SK-N-SH treated with all-trans-retinoic acid at 6 μM for 48 hours (cell line): ENCODE results near the gene SLC49A3.

Source experiments
- ATAC-seq: fragments of 200-7000 bp; cut with Tn5 transposase; 3 replicates; pipeline ENCODE4 v1.9.1; 2020; ENCODE audit warnings: mild to moderate bottlenecking, moderate library complexity
- ARNTL ChIP-seq: fragments of 450-650 bp; formaldehyde crosslinking; IDR thresholded peaks from 2 replicates; pipeline ENCODE4 v1.5.0; 2020; ENCODE audit warnings: low read depth, mild to moderate bottlenecking, moderate library complexity, borderline replicate concordance
- BACH2 ChIP-seq: fragments of 250-450 bp; sonication (Bioruptor Pico); IDR thresholded peaks from 2 replicates; pipeline ENCODE4 v1.9.0; 2021; ENCODE audit warnings: mild to moderate bottlenecking, borderline replicate concordance
- CSDC2 ChIP-seq: fragments of 250-450 bp; sonication (Bioruptor Pico); IDR thresholded peaks from 2 replicates; pipeline ENCODE4 v1.5.0; 2020; ENCODE audit warnings: mild to moderate bottlenecking, moderate library complexity
- ESRRG ChIP-seq: fragments of 250-450 bp; sonication (Bioruptor Pico); IDR thresholded peaks from 2 replicates; pipeline ENCODE4 v1.6.1; 2021; ENCODE audit warnings: mild to moderate bottlenecking
- GLIS3 ChIP-seq: fragments of 250-450 bp; sonication (Bioruptor Pico); IDR thresholded peaks from 2 replicates; pipeline ENCODE4 v1.5.0; 2020; ENCODE audit warnings: mild to moderate bottlenecking, moderate library complexity
- ISL1 ChIP-seq: fragments of 250-450 bp; sonication (Bioruptor Pico); IDR thresholded peaks from 2 replicates; pipeline ENCODE4 v2.1.2; 2022; ENCODE audit warnings: mild to moderate bottlenecking, moderate library complexity
- OSR1 ChIP-seq: fragments of 250-450 bp; sonication (Bioruptor Pico); IDR thresholded peaks from 2 replicates; pipeline ENCODE4 v1.8.0; 2022; ENCODE audit warnings: moderate library complexity, mild to moderate bottlenecking, inconsistent platforms
- PPARA ChIP-seq: fragments of 250-450 bp; sonication (Bioruptor Pico); IDR thresholded peaks from 2 replicates; pipeline ENCODE4 v1.5.0; 2020; ENCODE audit warnings: mild to moderate bottlenecking, borderline replicate concordance
- RARB ChIP-seq: fragments of 250-450 bp; sonication (Bioruptor Pico); IDR thresholded peaks from 2 replicates; pipeline ENCODE4 v1.8.0; 2021; ENCODE audit warnings: mild to moderate bottlenecking, moderate library complexity
- TCF4 ChIP-seq: fragments of 250-450 bp; sonication (Bioruptor Pico); IDR thresholded peaks from 2 replicates; pipeline ENCODE4 v1.8.0; 2021; ENCODE audit warnings: mild to moderate bottlenecking, moderate library complexity, borderline replicate concordance
- TOX ChIP-seq: fragments of 250-450 bp; sonication (Bioruptor Pico); IDR thresholded peaks from 2 replicates; pipeline ENCODE4 v1.8.0; 2021; ENCODE audit warnings: mild to moderate bottlenecking, moderate library complexity, borderline replicate concordance
- ZC3H10 ChIP-seq: fragments of 250-450 bp; sonication (Bioruptor Pico); IDR thresholded peaks from 2 replicates; pipeline ENCODE4 v1.5.1; 2021; ENCODE audit warnings: mild to moderate bottlenecking, moderate library complexity
- ZFP3 ChIP-seq: fragments of 250-450 bp; sonication (Bioruptor Pico); IDR thresholded peaks from 2 replicates; pipeline ENCODE4 v1.5.0; 2020; ENCODE audit warnings: mild to moderate bottlenecking, moderate library complexity
- ZNF565 ChIP-seq: fragments of 450-650 bp; formaldehyde crosslinking; conservative IDR thresholded peaks from 2 replicates; pipeline ENCODE4 v1.5.0; 2020; ENCODE audit warnings: low read depth, mild to moderate bottlenecking, moderate library complexity
- ZNF70 ChIP-seq: fragments of 450-650 bp; formaldehyde crosslinking; IDR thresholded peaks from 2 replicates; pipeline ENCODE4 v1.5.0; 2020; ENCODE audit warnings: mild to moderate bottlenecking, moderate library complexity
- TF ChIP-seq, protein P1 (sequence below): fragments of 250-450 bp; sonication (Bioruptor Pico); IDR thresholded peaks from 2 replicates; pipeline ENCODE4 v1.5.0; 2020; ENCODE audit warnings: mild to moderate bottlenecking, moderate library complexity
- TF ChIP-seq, protein P2 (sequence below): fragments of 250-450 bp; sonication (Bioruptor Pico); IDR thresholded peaks from 2 replicates; pipeline ENCODE4 v1.5.1; 2020; ENCODE audit warnings: low read depth, mild to moderate bottlenecking, moderate library complexity
- TF ChIP-seq, protein P3 (sequence below): fragments of 250-450 bp; sonication (Bioruptor Pico); IDR thresholded peaks from 2 replicates; pipeline ENCODE4 v1.5.1; 2021; ENCODE audit warnings: mild to moderate bottlenecking, moderate library complexity
- TF ChIP-seq, protein P4 (sequence below): fragments of 250-450 bp; sonication (Bioruptor Pico); IDR thresholded peaks from 2 replicates; pipeline ENCODE4 v1.8.0; 2021; ENCODE audit warnings: low read depth, mild to moderate bottlenecking, moderate library complexity, borderline replicate concordance

Gene SLC49A3

DNA sequence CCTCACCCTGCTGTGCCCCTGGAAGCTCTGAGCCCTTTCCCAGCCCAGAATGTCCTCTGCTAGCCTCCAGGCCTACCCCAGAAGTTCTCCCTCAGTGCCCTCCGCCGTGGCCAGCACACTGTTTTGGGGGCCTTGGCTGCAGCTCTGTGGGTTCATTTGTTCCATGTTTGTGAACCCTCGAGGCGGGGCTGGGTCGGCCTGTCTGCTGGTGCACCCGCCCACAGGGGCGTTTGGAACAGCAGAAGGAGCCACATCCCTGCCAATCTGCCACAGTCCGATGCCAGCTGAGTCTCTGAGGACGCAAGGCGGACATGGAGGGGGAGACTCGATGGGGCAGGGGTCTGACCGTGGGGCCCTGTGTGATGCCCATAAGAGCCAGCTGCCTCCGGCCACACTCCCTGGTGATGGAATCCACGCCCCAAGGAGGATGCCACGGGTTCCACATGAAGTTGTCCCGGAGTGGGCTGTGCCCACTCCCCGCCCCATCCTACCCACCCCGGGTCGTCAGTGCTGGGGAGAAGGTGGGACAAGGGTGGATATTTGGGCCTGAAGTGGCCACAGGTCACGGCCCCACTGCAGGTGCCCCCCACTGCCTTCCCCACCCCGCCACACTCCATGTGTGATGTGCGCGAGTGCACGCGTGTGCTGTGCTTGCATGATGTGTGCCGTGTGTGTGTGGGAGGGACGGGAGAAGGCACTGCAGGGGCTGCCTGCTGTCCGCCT lies 22.0 kb downstream of the SLC49A3 start (continued):
- TF ChIP-seq, protein P1, sequence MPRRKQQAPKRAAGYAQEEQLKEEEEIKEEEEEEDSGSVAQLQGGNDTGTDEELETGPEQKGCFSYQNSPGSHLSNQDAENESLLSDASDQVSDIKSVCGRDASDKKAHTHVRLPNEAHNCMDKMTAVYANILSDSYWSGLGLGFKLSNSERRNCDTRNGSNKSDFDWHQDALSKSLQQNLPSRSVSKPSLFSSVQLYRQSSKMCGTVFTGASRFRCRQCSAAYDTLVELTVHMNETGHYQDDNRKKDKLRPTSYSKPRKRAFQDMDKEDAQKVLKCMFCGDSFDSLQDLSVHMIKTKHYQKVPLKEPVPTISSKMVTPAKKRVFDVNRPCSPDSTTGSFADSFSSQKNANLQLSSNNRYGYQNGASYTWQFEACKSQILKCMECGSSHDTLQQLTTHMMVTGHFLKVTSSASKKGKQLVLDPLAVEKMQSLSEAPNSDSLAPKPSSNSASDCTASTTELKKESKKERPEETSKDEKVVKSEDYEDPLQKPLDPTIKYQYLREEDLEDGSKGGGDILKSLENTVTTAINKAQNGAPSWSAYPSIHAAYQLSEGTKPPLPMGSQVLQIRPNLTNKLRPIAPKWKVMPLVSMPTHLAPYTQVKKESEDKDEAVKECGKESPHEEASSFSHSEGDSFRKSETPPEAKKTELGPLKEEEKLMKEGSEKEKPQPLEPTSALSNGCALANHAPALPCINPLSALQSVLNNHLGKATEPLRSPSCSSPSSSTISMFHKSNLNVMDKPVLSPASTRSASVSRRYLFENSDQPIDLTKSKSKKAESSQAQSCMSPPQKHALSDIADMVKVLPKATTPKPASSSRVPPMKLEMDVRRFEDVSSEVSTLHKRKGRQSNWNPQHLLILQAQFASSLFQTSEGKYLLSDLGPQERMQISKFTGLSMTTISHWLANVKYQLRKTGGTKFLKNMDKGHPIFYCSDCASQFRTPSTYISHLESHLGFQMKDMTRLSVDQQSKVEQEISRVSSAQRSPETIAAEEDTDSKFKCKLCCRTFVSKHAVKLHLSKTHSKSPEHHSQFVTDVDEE (CRISPR knock-in tag): no peak

DNA sequence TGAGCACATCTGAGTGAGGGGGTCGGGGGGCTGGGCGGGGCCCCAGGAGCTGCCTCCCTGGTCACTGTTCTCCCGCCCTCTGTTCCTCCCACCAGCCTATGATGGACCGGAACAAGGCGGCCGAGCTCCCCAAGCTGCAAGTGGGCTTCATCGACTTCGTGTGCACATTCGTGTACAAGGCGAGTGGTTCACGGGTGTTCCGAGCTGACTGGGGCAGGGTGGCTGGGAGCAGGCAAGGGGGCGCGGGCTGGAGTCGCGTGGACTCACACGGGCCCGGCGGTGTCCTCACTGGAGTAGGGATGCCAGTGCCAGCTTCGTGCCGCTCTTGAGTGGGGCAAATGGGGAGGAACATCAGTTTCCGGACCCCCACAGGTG lies 22.5 kb downstream of the SLC49A3 start:
- ATAC-seq: no peak
- TF ChIP-seq ZFP3 (CRISPR knock-in tag) (no peak), TCF4 (CRISPR knock-in tag) (no peak), GLIS3 (CRISPR knock-in tag) (no peak), ZNF70 (CRISPR knock-in tag) (no peak), ESRRG (CRISPR knock-in tag) (no peak), ARNTL (CRISPR knock-in tag) (no peak), CSDC2 (CRISPR knock-in tag) (no peak), ISL1 (CRISPR knock-in tag) (no peak), TOX (CRISPR knock-in tag) (no peak), ZNF565 (CRISPR knock-in tag) (no peak), RARB (CRISPR knock-in tag) (no peak), PPARA (no peak), OSR1 (CRISPR knock-in tag) (no peak), BACH2 (CRISPR knock-in tag) (no peak)
- TF ChIP-seq, protein P1 (CRISPR knock-in tag): no peak
- TF ChIP-seq, protein P2, sequence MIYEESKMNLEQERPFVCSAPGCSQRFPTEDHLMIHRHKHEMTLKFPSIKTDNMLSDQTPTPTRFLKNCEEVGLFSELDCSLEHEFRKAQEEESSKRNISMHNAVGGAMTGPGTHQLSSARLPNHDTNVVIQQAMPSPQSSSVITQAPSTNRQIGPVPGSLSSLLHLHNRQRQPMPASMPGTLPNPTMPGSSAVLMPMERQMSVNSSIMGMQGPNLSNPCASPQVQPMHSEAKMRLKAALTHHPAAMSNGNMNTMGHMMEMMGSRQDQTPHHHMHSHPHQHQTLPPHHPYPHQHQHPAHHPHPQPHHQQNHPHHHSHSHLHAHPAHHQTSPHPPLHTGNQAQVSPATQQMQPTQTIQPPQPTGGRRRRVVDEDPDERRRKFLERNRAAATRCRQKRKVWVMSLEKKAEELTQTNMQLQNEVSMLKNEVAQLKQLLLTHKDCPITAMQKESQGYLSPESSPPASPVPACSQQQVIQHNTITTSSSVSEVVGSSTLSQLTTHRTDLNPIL: no peak
- TF ChIP-seq, protein P3, sequence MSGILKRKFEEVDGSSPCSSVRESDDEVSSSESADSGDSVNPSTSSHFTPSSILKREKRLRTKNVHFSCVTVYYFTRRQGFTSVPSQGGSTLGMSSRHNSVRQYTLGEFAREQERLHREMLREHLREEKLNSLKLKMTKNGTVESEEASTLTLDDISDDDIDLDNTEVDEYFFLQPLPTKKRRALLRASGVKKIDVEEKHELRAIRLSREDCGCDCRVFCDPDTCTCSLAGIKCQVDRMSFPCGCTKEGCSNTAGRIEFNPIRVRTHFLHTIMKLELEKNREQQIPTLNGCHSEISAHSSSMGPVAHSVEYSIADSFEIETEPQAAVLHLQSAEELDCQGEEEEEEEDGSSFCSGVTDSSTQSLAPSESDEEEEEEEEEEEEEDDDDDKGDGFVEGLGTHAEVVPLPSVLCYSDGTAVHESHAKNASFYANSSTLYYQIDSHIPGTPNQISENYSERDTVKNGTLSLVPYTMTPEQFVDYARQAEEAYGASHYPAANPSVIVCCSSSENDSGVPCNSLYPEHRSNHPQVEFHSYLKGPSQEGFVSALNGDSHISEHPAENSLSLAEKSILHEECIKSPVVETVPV (CRISPR knock-in tag): no peak

DNA sequence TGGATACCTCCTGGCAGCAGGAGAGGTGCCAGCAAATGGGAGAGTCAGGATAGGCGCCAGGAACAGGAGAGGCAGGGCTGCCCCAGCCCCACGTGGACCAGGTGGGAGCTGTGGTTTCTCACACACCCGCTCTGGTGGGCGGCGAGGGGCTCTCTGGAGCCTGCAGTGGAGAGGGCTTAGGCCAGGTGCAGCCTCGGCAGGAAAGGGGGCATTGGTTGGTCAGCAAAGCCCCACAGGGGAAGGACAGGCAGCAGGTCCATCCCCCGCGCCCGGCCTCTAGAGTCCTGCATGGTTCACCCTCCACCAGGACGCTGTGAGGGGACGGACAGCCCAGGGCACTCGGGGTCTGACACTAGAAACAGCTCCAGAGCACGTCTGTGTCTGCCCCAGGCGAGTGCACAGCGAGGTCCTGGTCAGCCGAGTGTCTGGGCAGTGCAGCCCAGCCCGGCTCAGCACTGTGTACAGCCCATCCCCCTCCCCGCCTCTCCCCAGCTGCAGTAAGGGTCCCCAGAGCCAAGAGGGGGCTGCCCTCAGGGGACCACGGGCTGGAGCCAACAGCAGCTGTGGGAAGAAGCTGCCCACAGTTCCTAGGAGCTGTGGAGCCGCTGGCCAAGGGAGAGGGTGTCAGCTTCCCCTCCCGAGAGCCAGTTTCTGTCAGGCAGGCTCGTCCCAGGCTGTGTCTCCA lies 23.1 kb downstream of the SLC49A3 start:
- TF ChIP-seq TOX (CRISPR knock-in tag): no peak
- TF ChIP-seq ZFP3 (CRISPR knock-in tag): no peak
- TF ChIP-seq ESRRG (CRISPR knock-in tag): no peak
- TF ChIP-seq ZNF565 (CRISPR knock-in tag): no peak
- TF ChIP-seq, protein P2: no peak
- no peak for TF ChIP-seq BACH2 (CRISPR knock-in tag)
- TF ChIP-seq ARNTL (CRISPR knock-in tag): no peak
- no peak for TF ChIP-seq GLIS3 (CRISPR knock-in tag)
- TF ChIP-seq, protein P4, sequence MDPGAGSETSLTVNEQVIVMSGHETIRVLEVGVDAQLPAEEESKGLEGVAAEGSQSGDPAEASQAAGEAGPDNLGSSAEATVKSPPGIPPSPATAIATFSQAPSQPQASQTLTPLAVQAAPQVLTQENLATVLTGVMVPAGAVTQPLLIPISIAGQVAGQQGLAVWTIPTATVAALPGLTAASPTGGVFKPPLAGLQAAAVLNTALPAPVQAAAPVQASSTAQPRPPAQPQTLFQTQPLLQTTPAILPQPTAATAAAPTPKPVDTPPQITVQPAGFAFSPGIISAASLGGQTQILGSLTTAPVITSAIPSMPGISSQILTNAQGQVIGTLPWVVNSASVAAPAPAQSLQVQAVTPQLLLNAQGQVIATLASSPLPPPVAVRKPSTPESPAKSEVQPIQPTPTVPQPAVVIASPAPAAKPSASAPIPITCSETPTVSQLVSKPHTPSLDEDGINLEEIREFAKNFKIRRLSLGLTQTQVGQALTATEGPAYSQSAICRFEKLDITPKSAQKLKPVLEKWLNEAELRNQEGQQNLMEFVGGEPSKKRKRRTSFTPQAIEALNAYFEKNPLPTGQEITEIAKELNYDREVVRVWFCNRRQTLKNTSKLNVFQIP: no peak
- no peak for TF ChIP-seq ZC3H10
- no peak for TF ChIP-seq PPARA
- TF ChIP-seq, protein P3 (CRISPR knock-in tag): no peak
- no peak for TF ChIP-seq TCF4 (CRISPR knock-in tag)
- ATAC-seq: no peak; the same call in 2 of the 3 replicates
